Measurements from ENCODE around the gene CHCHD3. TPM values are rescaled to one million over a fixed set of nuclear protein-coding genes. Genes with fewer than 3 reads are reported as not detected.

CHCHD3 gene
- total RNA-seq, 1 experiment from 2014 or later, result 102 TPM

DNA sequence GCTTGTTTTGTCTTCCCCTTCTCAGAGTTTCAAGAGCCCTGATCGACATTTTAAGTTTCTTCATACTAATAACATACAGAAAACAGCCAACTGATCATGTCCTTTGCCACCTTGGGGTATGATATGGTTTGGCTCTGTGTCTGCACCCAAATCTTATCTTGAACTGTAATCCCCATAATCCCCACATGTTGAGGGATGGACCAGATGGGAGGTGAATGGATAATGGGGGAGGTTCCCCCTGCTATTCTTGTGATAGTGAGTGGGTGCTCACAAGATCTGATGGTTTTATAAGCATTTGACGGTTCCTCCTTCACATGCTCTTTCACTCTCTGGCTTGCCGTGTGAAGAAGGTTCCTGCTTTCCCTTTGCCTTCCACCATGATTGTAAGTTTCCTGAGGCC, 190.3 kb downstream of the CHCHD3 start:
- Histone ChIP-seq H3K9me3 (peaks cover 8% of the 10 kb centered on the region; the same call in 1 of the 2 replicates), H3K27me3 (replicated peaks; ENCODE audit: control insufficient read depth, insufficient read depth, low read length) (no peaks in the 10 kb centered on the region), H3K4me3 (ENCODE audit: low read depth, low read length) (no peak overlapping the region), H3K4me1 (no peaks in the 10 kb centered on the region), H3K36me3 (ENCODE audit: control insufficient read depth, insufficient read depth, low read length) (no peaks in the 10 kb centered on the region)
- H3K27me3 Mint-ChIP-seq (ENCODE audit: insufficient read depth, unreplicated experiment), result no peaks in the 10 kb centered on the region
- TF ChIP-seq, protein P1, sequence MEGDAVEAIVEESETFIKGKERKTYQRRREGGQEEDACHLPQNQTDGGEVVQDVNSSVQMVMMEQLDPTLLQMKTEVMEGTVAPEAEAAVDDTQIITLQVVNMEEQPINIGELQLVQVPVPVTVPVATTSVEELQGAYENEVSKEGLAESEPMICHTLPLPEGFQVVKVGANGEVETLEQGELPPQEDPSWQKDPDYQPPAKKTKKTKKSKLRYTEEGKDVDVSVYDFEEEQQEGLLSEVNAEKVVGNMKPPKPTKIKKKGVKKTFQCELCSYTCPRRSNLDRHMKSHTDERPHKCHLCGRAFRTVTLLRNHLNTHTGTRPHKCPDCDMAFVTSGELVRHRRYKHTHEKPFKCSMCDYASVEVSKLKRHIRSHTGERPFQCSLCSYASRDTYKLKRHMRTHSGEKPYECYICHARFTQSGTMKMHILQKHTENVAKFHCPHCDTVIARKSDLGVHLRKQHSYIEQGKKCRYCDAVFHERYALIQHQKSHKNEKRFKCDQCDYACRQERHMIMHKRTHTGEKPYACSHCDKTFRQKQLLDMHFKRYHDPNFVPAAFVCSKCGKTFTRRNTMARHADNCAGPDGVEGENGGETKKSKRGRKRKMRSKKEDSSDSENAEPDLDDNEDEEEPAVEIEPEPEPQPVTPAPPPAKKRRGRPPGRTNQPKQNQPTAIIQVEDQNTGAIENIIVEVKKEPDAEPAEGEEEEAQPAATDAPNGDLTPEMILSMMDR (IDR thresholded peaks at IDR 0.05; ENCODE audit: insufficient read depth in 1 of 2, low read depth in 1 of 2, low read length in 1 of 2, severe bottlenecking in 1 of 2, unreplicated experiment in 1 of 2), result no peak
- BruUV-seq (replicated peaks), result no TSS peak
- no peaks in the 10 kb centered on the region for H3K4me1 Mint-ChIP-seq (ENCODE audit: low read depth, unreplicated experiment)
- no peak for DNase-seq
- no peak overlapping the region for H3K4me3 Mint-ChIP-seq (ENCODE audit: unreplicated experiment)
- ChIA-PET POLR2A (no interaction called here), CTCF (no interaction called here)
- H3K36me3 Mint-ChIP-seq (ENCODE audit: insufficient read depth, unreplicated experiment), result peaks cover 6% of the 10 kb centered on the region
- intact Hi-C loops (cut with micrococcal nuclease; ENCODE audit: unreplicated experiment), result no loop called here
- peaks cover 20% of the 10 kb centered on the region for H3K9me3 Mint-ChIP-seq (ENCODE audit: unreplicated experiment)
- H3K27ac Mint-ChIP-seq (ENCODE audit: unreplicated experiment), result no peak overlapping the region

- no peak overlapping the region for H3K4me3 Mint-ChIP-seq (ENCODE audit: unreplicated experiment)
These were observed 199.0 kb downstream of the CHCHD3 start for GRCh38 chr7:132882714-132883428.

GRCh38 chr7:132881317-132881716, 200.6 kb downstream of the CHCHD3 start:
- ChIA-PET CTCF (no interaction called here), POLR2A (no interaction called here)
- 0 out of 2 replicates have a peak, but pooled peaks cover 4% of the 10 kb centered on the region for H3K4me1 ChIP-seq
- TF ChIP-seq, protein P1 (IDR thresholded peaks at IDR 0.05; ENCODE audit: insufficient read depth in 1 of 2, low read depth in 1 of 2, low read length in 1 of 2, severe bottlenecking in 1 of 2, unreplicated experiment in 1 of 2), result no peak
- intact Hi-C loops (cut with micrococcal nuclease; ENCODE audit: unreplicated experiment), result no loop called here
- Mint-ChIP-seq H3K9me3 (ENCODE audit: unreplicated experiment) (no peaks in the 10 kb centered on the region), H3K36me3 (ENCODE audit: insufficient read depth, unreplicated experiment) (no peaks in the 10 kb centered on the region), H3K4me1 (ENCODE audit: low read depth, unreplicated experiment) (peaks cover 8% of the 10 kb centered on the region), H3K27me3 (ENCODE audit: insufficient read depth, unreplicated experiment) (no peaks in the 10 kb centered on the region), H3K27ac (ENCODE audit: unreplicated experiment) (no peak overlapping the region), H3K4me3 (ENCODE audit: unreplicated experiment) (no peak overlapping the region)
- H3K27me3 ChIP-seq (replicated peaks; ENCODE audit: control insufficient read depth, insufficient read depth, low read length), result no peaks in the 10 kb centered on the region
- DNase-seq, result no peak
- no TSS peak for BruUV-seq (replicated peaks)
- H3K36me3 ChIP-seq (ENCODE audit: control insufficient read depth, insufficient read depth, low read length), result no peaks in the 10 kb centered on the region
- H3K9me3 ChIP-seq, result no peaks in the 10 kb centered on the region
- H3K4me3 ChIP-seq (ENCODE audit: low read depth, low read length), result no peak overlapping the region

More at GRCh38 chr7:132882714-132883428, 199.0 kb downstream of the CHCHD3 start:
- Mint-ChIP-seq H3K4me1 (ENCODE audit: low read depth, unreplicated experiment) (peaks cover 8% of the 10 kb centered on the region), H3K27ac (ENCODE audit: unreplicated experiment) (no peak overlapping the region), H3K36me3 (ENCODE audit: insufficient read depth, unreplicated experiment) (no peaks in the 10 kb centered on the region), H3K9me3 (ENCODE audit: unreplicated experiment) (no peaks in the 10 kb centered on the region), H3K27me3 (ENCODE audit: insufficient read depth, unreplicated experiment) (no peaks in the 10 kb centered on the region)
- H3K36me3 ChIP-seq (ENCODE audit: control insufficient read depth, insufficient read depth, low read length), result no peaks in the 10 kb centered on the region
- H3K9me3 ChIP-seq, result no peaks in the 10 kb centered on the region
- BruUV-seq (replicated peaks), result no TSS peak
- H3K27me3 ChIP-seq (replicated peaks; ENCODE audit: control insufficient read depth, insufficient read depth, low read length), result no peaks in the 10 kb centered on the region
- 0 out of 2 replicates have a peak, but pooled peaks cover 4% of the 10 kb centered on the region for H3K4me1 ChIP-seq
- ChIA-PET POLR2A (no interaction called here), CTCF (no interaction called here)
- TF ChIP-seq, protein P1 (IDR thresholded peaks at IDR 0.05; ENCODE audit: insufficient read depth in 1 of 2, low read depth in 1 of 2, low read length in 1 of 2, severe bottlenecking in 1 of 2, unreplicated experiment in 1 of 2), result no peak
- H3K4me3 ChIP-seq (ENCODE audit: low read depth, low read length), result no peak overlapping the region
- intact Hi-C loops (cut with micrococcal nuclease; ENCODE audit: unreplicated experiment), result no loop called here
- DNase-seq, result no peak
